ENCODE data around the gene SALL3.

- no peak for TF ChIP-seq EZH2 (IDR thresholded peaks at IDR 0.05; ENCODE audit: low read depth, unreplicated experiment)
- no peak for TF ChIP-seq REST (IDR thresholded peaks at IDR 0.05; ENCODE audit: unreplicated experiment)
- no peak for TF ChIP-seq ZNF114 (CRISPR knock-in tag; IDR thresholded peaks at IDR 0.05)
- TF ChIP-seq CTCF (conservative IDR thresholded peaks at IDR 0.05; ENCODE audit: low read depth in 2 of 2) = no peak
- no peak for TF ChIP-seq POLR2AphosphoS5 (IDR thresholded peaks at IDR 0.05; ENCODE audit: low read depth)
- no peak for TF ChIP-seq CREB1 (CRISPR knock-in tag; IDR thresholded peaks at IDR 0.05; ENCODE audit: low read depth)
- TF ChIP-seq EZH2phosphoT487 (IDR thresholded peaks at IDR 0.05; ENCODE audit: unreplicated experiment) = no peak
- TF ChIP-seq JUNB (IDR thresholded peaks at IDR 0.05; ENCODE audit: unreplicated experiment) = no peak
These were observed 18.9 kb upstream of the SALL3 start for GRCh38 chr18:78960709-78961108.

Measured in GM23338 (cell line).